Coronary artery (tissue), 2 donors: ENCODE measurements around the gene JCAD.

ENCODE experiments used
- DNase-seq: peaks from one replicate; pipeline ENCODE4 v3.0.0-alpha.2; 2017; ENCODE audit warnings: low spot score
- H3K27ac ChIP-seq, 2 donors: fragments of 200-600 bp; sonication (generic); one replicate each; pipeline ENCODE4 v1.5.1; 2016 to 2019
- H3K4me3 ChIP-seq: fragments of 200-600 bp; sonication (generic); 2 replicates; pipeline ENCODE4 v1.5.1; 2016; ENCODE audit warnings: mild to moderate bottlenecking, moderate library complexity
- TF ChIP-seq, protein P1 (sequence below): fragments of 200-600 bp; sonication (generic); IDR thresholded peaks from one replicate; pipeline ENCODE4 v1.5.1; 2019; ENCODE audit warnings: antibody characterized with exemption

JCAD gene

GRCh38 chr10:29968585-29968984 is 90.8 kb downstream of the JCAD start:
- no peak overlapping the region for H3K4me3 ChIP-seq
- no peak for DNase-seq
- TF ChIP-seq, protein P1, sequence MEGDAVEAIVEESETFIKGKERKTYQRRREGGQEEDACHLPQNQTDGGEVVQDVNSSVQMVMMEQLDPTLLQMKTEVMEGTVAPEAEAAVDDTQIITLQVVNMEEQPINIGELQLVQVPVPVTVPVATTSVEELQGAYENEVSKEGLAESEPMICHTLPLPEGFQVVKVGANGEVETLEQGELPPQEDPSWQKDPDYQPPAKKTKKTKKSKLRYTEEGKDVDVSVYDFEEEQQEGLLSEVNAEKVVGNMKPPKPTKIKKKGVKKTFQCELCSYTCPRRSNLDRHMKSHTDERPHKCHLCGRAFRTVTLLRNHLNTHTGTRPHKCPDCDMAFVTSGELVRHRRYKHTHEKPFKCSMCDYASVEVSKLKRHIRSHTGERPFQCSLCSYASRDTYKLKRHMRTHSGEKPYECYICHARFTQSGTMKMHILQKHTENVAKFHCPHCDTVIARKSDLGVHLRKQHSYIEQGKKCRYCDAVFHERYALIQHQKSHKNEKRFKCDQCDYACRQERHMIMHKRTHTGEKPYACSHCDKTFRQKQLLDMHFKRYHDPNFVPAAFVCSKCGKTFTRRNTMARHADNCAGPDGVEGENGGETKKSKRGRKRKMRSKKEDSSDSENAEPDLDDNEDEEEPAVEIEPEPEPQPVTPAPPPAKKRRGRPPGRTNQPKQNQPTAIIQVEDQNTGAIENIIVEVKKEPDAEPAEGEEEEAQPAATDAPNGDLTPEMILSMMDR: no peak
- H3K27ac ChIP-seq: peak overlapping the region in 1 of 2 donors; percentile 58

DNA sequence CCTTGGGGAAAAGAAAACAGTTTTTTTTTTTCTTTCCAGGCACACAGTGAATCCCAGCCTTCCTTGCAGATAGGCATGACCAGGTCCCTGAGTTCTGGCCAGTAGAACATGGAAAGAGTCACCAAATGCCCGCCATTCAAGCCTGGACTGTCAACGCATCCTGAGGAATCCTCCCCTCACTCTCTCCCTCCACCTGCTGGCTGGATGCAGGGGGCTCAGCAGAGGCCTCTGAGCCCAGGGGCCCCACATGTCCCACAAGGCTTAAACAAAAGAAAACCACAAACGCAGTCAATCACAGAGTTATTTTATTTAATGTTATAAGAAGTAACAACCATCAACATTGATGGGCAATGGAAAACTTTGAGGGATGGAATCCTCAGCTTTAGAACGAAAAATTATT is 93.1 kb downstream of the JCAD start:
- no peak for DNase-seq
- Histone ChIP-seq H3K4me3 (no peak overlapping the region), H3K27ac (no peak overlapping the region)
- TF ChIP-seq, protein P1: no peak
